ENCODE results near the gene PHLDA2. TPM values are rescaled to one million over a fixed set of nuclear protein-coding genes. Genes with fewer than 3 reads are reported as not detected.
A peak's percentile ranks its signal among the peaks of the same experiment; 100 is the strongest.

Gene PHLDA2
- total and polyA plus RNA-seq, 7 donors, result 1.7 to 37.9 (median 35.4) TPM; not detected in 3

DNA sequence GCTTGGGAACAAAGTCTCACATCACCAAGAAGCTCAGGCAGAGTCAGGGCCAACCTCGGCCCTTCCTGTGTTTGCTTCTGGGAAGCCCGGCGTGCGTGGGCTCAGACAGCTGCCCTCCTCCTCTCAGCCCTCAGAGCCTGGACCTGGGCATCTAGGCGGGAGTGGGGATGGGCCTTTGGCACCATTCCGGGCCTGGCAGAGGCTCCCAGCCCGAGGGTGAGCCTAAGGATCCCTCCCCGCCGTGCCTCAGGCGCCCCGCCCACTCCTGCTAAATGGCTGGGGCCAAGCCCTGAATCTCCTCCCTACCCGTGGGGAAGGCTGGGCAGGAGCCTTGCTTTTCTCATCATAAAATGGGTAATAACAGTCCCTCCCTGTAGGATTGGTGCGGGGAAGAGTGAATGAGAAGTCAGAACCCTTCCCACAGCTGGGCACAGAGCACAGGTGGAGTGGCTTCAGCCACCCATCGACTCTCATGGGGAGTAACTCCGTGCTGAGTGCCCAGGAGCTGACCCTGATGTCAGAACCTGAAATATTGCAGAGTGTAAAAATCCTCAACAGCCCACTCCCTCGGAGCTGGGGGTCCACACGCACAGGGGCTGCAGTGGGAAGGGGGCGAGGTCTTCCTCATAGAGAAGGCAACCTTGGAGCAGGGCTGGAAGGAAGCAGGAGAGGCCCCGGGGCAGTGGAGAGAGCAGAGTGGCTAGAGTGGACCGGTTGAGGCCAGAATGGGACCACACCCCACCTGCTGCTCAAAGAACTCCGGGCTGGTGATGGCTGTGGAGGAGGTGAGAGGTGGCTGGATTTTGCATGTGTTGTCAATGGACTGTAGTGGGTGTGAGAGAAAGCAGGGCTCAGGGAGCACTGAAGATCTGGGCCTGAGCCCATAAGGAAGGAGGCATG lies 24.8 kb downstream of the PHLDA2 start:
- H3K27ac ChIP-seq, result peak overlapping the region in 1 of 4 donors; percentile 12
- intact Hi-C loops (cut with DNase I), result loop anchor here (10.0 kb wide), 1 partner anchor 260 kb away; the partner anchor contains the start of gene OSBPL5
- H3K4me1 ChIP-seq, result peaks cover 0 to 32% (median 23%) of the 10 kb centered on the region in 4 donors
- H3K27me3 ChIP-seq, result peaks cover 9 to 27% (median 15%) of the 10 kb centered on the region in 3 donors
- H3K9me3 ChIP-seq, result no peaks in the 10 kb centered on the region
- 21 to 71% methylated on average over 21 of the region's 21 CpGs for WGBS, 2 donors
- H3K4me3 ChIP-seq, result no peak overlapping the region
- H3K36me3 ChIP-seq, result no peaks in the 10 kb centered on the region
- TF ChIP-seq, protein P1, sequence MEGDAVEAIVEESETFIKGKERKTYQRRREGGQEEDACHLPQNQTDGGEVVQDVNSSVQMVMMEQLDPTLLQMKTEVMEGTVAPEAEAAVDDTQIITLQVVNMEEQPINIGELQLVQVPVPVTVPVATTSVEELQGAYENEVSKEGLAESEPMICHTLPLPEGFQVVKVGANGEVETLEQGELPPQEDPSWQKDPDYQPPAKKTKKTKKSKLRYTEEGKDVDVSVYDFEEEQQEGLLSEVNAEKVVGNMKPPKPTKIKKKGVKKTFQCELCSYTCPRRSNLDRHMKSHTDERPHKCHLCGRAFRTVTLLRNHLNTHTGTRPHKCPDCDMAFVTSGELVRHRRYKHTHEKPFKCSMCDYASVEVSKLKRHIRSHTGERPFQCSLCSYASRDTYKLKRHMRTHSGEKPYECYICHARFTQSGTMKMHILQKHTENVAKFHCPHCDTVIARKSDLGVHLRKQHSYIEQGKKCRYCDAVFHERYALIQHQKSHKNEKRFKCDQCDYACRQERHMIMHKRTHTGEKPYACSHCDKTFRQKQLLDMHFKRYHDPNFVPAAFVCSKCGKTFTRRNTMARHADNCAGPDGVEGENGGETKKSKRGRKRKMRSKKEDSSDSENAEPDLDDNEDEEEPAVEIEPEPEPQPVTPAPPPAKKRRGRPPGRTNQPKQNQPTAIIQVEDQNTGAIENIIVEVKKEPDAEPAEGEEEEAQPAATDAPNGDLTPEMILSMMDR (IDR thresholded peaks at IDR 0.05), result no peak
- TF ChIP-seq POLR2A (IDR thresholded peaks at IDR 0.05) (peak in 1 of 2 donors; percentile 49), EP300 (IDR thresholded peaks at IDR 0.05) (no peak)
- DNase-seq, result no peak

DNA sequence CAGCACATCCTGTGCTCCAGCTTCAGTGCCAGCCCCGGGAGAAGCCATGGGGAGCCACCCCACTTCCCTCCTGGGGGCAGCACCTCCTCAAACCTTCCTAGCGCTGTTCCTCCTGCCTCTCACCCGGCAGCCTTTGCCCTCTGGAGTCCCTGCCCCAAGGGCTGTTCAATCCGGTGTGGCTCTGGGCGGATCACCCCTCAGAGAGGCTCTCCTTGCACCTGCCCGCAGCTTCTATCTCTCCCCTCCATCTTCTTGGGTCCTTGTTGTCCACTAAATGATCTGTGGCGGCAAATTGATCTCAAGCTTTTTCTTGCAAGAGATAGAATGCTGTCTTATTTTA lies 25.6 kb downstream of the PHLDA2 start:
- H3K27ac ChIP-seq, result peak overlapping the region in 1 of 4 donors; percentile 81
- 19 to 69% methylated on average over 7 of the region's 7 CpGs for WGBS, 2 donors
- peaks cover 0 to 26% (median 17%) of the 10 kb centered on the region in 4 donors for H3K4me1 ChIP-seq

DNA sequence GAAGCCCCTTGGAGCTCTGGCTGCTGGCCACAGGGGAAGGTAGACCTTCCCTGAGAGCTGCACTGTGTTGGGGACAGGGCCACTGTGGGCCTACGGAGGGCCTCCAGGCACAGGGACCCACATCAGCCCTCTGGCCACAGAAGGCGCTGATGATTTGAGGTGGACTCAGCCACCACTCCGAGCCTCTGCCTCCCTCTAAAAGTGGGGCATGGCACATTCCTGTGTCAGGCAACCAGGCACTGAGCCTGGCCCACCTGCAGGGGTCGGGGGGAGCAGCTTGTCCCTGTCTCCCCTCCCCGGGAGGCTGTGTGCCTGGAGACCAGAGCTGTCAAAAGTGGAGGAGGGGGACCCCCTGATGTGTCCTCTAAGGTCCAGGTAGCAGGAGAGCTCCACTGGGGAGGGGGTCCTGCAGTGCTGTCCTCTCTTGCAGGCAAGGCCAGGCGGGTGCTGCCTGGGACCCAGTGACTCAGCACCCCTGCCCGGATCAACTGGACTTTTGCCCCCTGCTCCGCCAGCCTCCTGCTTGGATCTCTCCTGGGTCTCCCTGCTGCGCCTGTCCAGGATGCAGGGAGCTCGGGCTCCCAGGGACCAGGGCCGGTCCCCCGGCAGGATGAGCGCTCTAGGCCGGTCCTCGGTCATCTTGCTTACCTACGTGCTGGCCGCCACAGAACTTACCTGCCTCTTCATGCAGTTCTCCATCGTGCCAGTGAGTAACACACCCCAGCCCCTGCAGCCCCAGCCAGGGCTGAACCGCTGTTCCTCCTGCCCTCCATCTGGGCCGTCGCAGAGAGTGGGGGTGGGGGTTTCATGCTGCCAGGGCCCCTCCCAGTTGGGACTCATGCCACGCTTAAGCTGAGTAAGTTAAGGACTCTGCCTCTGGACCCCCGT lies 26.2 kb downstream of the PHLDA2 start:
- H3K27me3 ChIP-seq, result peaks cover 0 to 13% (median 4%) of the 10 kb centered on the region in 3 donors
- no peaks in the 10 kb centered on the region for H3K36me3 ChIP-seq
- intact Hi-C loops (cut with DNase I), result loop anchor here (10.0 kb wide), 1 partner anchor 262 kb away; the partner anchor contains the start of gene OSBPL5
- peak overlapping the region in 3 of 4 donors; percentile 75 to 81 (median 79) for H3K27ac ChIP-seq
- no peak for DNase-seq
- no peaks in the 10 kb centered on the region for H3K9me3 ChIP-seq
- WGBS, 2 donors, result 20 to 69% methylated on average over 23 of the region's 23 CpGs
- peaks cover 0 to 26% (median 16%) of the 10 kb centered on the region in 4 donors for H3K4me1 ChIP-seq
- peak overlapping the region; percentile 47 to 87 (median 67) for H3K4me3 ChIP-seq
- TF ChIP-seq, protein P1 (IDR thresholded peaks at IDR 0.05), result no peak
- TF ChIP-seq POLR2AphosphoS5 (IDR thresholded peaks at IDR 0.05) (no peak), POLR2A (IDR thresholded peaks at IDR 0.05) (peak in 1 of 2 donors; percentile 0)

More for the DNA sequence above, 25.6 kb downstream of the PHLDA2 start:
- H3K27me3 ChIP-seq, result peaks cover 2 to 19% (median 9%) of the 10 kb centered on the region in 3 donors
- TF ChIP-seq POLR2A (IDR thresholded peaks at IDR 0.05) (no peak), EP300 (IDR thresholded peaks at IDR 0.05) (no peak)
- TF ChIP-seq, protein P1 (IDR thresholded peaks at IDR 0.05), result no peak
- no peaks in the 10 kb centered on the region for H3K36me3 ChIP-seq
- no peak for DNase-seq
- no peak overlapping the region for H3K4me3 ChIP-seq
- intact Hi-C loops (cut with DNase I), result loop anchor here (10.0 kb wide), 1 partner anchor 261 kb away; the partner anchor contains the start of gene OSBPL5
- no peaks in the 10 kb centered on the region for H3K9me3 ChIP-seq

DNA sequence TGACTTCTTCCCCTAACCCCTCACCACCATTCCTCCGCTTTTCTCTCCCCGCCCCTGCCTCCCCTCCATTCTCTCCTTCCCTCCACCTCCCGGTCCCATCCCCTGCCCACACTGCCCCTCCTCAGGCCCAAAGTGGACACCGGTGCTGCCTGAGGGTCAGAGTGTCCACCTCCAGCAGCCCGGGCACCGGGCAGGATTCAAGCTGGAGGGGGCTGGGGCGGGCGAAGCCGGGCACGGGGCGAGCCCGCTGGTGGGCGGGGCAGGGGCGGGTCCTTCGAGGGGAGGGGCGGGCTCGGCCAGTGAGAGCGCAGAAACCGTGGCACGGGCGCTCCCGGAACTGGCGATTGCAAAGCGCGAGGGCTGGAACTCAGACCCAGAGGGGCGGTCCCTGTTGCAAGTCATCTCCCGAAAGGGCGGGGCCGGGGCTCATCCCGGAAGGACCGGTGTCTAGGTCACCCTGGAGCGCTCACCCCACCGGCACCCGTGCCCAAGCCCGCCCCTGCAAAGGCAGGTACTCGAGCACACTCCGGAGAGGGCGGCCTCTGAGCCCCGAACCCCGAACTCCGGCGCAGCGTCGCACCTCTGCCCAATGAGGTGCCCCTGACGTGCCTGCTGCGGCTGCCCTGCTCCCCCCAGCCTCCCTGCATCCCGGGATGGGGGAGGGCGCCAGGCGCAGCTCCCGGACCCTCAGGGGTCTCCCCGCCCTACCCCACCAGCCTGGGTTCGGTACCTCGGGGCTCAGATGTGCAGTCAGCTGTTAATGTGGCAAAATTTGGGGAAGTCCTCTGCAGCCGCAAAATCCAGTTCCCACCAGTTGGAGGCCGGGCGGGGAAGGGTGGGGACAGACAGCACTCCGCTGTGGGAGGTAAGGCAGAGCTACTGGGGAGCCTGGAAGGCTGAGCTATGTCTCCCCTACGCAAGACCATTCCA lies 27.1 kb downstream of the PHLDA2 start:
- Histone ChIP-seq H3K4me3 (peak overlapping the region; percentile 47 to 87 (median 67)), H3K36me3 (no peaks in the 10 kb centered on the region), H3K4me1 (peaks cover 0 to 26% (median 16%) of the 10 kb centered on the region in 4 donors), H3K27ac (peak overlapping the region; percentile 75 to 81 (median 78)), H3K9me3 (no peaks in the 10 kb centered on the region), H3K27me3 (peaks cover 0 to 4% (median 0%) of the 10 kb centered on the region in 3 donors)
- intact Hi-C loops (cut with DNase I), result loop anchor here (10.0 kb wide), 1 partner anchor 263 kb away; the partner anchor contains the start of gene OSBPL5
- TF ChIP-seq POLR2A (IDR thresholded peaks at IDR 0.05) (peak; percentile 32 to 69), POLR2AphosphoS5 (IDR thresholded peaks at IDR 0.05) (peak; percentile 41 to 82 (median 67)), EP300 (IDR thresholded peaks at IDR 0.05) (peak in 1 of 4 donors; percentile 28)
- TF ChIP-seq, protein P1 (IDR thresholded peaks at IDR 0.05), result no peak
- WGBS, 2 donors, result 2 to 4% methylated on average over 58 of the region's 58 CpGs
- peak; percentile 99 for DNase-seq
